HG02973 (cell line): ENCODE data around the gene TTL.
"Not testable (repeated sequence)": the region's sequence is repeated elsewhere in the genome, so short reads cannot be mapped to it uniquely, and the experiment has no call there.

ENCODE experiments used
- ATAC-seq: cut with Tn5 transposase; IDR thresholded peaks from one replicate; pipeline ENCODE4 v1.9.1; 2021; ENCODE audit warnings: moderate library complexity; ENCODE audit not compliant: unreplicated experiment

TTL gene

GRCh38 chr2:112474844-112475486 is 7.0 kb upstream of the TTL start:
- ATAC-seq: no peak

GRCh38 chr2:112476434-112476833 is 5.5 kb upstream of the TTL start:
- no peak for ATAC-seq

GRCh38 chr2:112480530-112481049 is 1.4 kb upstream of the TTL start:
- no peak for ATAC-seq

GRCh38 chr2:112481050-112481527 is 867 bp upstream of the TTL start:
- peak; percentile 60 for ATAC-seq

GRCh38 chr2:112482309-112483041 is 519 bp downstream of the TTL start:
- ATAC-seq: peak; percentile 2

GRCh38 chr2:112483042-112483473 is 1.1 kb downstream of the TTL start:
- ATAC-seq: no peak

GRCh38 chr2:112483831-112484230 is 1.9 kb downstream of the TTL start:
- ATAC-seq: no peak

GRCh38 chr2:112485849-112486248 is 3.9 kb downstream of the TTL start:
- no peak for ATAC-seq

GRCh38 chr2:112486895-112487294 is 4.9 kb downstream of the TTL start:
- ATAC-seq: no peak

GRCh38 chr2:112487444-112487961 is 5.5 kb downstream of the TTL start:
- no peak for ATAC-seq

- no peak for ATAC-seq
These were observed 6.2 kb downstream of the TTL start for GRCh38 chr2:112488201-112488600.

- ATAC-seq: no peak
These were observed 10.0 kb downstream of the TTL start for GRCh38 chr2:112491946-112492345.

- no peak for ATAC-seq
These were observed 11.1 kb downstream of the TTL start for GRCh38 chr2:112493048-112493447.

GRCh38 chr2:112493858-112494648 is 12.1 kb downstream of the TTL start:
- ATAC-seq: no peak

GRCh38 chr2:112494828-112495227 is 12.9 kb downstream of the TTL start:
- no peak for ATAC-seq

- ATAC-seq: not testable (repeated sequence)
These were observed 13.9 kb downstream of the TTL start for GRCh38 chr2:112495878-112496277.

GRCh38 chr2:112500850-112501484 is 19.0 kb downstream of the TTL start:
- not testable (repeated sequence) for ATAC-seq

- not testable (repeated sequence) for ATAC-seq
These were observed 27.5 kb downstream of the TTL start for GRCh38 chr2:112509239-112509998.

GRCh38 chr2:112516801-112517200 is 34.8 kb downstream of the TTL start:
- no peak for ATAC-seq

GRCh38 chr2:112518807-112519206 is 36.9 kb downstream of the TTL start:
- no peak for ATAC-seq
